ENCODE results near the gene KMO. TPM values are rescaled to one million over a fixed set of nuclear protein-coding genes. Genes with fewer than 3 reads are reported as not detected.

The KMO gene
- total RNA-seq, 1 donor from 2014 or later, result not detected

DNA sequence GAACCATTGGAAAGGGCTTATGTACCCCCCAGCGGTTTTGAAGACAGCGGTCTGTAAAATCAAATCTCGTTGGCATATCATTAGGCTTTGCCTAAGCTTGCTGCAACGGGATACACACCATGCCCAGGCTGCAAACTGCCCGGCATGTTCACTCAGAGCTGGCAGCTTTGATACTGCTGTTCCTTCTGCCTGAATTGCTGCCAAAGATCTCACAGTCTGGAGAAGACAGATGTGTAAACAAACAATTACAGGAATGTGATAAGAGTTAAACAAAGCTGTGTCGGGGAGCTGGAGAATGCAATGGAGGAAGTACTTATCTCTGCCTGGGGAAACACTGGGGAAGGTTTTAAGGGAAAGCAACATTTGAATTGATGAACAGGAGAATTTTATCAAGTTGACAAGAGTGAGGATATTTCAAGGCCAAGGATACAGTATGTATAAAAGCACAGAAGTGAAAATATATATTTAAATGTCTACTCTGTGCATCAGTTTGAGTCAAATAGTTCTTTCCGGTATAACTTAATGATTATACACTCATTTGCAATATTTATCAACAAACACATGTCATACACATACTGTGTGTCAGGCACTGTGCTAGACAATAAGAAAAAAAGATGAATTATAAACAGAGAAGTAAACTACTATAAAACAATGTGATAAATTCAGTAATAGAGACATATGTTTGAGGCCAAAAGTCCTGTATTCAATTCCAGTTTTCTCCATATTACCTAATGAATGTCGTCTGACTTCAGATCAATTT is 78.1 kb downstream of the KMO start:
- Mint-ChIP-seq H3K9me3 (no peaks in the 10 kb centered on the region), H3K27me3 (ENCODE audit: low read depth) (no peaks in the 10 kb centered on the region), H3K27ac (ENCODE audit: unreplicated experiment) (no peak overlapping the region), H3K4me3 (no peak overlapping the region), H3K4me1 (no peaks in the 10 kb centered on the region), H3K36me3 (ENCODE audit: low read depth) (no peaks in the 10 kb centered on the region)
- TF ChIP-seq, protein P1, sequence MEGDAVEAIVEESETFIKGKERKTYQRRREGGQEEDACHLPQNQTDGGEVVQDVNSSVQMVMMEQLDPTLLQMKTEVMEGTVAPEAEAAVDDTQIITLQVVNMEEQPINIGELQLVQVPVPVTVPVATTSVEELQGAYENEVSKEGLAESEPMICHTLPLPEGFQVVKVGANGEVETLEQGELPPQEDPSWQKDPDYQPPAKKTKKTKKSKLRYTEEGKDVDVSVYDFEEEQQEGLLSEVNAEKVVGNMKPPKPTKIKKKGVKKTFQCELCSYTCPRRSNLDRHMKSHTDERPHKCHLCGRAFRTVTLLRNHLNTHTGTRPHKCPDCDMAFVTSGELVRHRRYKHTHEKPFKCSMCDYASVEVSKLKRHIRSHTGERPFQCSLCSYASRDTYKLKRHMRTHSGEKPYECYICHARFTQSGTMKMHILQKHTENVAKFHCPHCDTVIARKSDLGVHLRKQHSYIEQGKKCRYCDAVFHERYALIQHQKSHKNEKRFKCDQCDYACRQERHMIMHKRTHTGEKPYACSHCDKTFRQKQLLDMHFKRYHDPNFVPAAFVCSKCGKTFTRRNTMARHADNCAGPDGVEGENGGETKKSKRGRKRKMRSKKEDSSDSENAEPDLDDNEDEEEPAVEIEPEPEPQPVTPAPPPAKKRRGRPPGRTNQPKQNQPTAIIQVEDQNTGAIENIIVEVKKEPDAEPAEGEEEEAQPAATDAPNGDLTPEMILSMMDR (conservative IDR thresholded peaks at IDR 0.05), result no peak
- no peak for DNase-seq (ENCODE audit: low read depth, low spot score)

DNA sequence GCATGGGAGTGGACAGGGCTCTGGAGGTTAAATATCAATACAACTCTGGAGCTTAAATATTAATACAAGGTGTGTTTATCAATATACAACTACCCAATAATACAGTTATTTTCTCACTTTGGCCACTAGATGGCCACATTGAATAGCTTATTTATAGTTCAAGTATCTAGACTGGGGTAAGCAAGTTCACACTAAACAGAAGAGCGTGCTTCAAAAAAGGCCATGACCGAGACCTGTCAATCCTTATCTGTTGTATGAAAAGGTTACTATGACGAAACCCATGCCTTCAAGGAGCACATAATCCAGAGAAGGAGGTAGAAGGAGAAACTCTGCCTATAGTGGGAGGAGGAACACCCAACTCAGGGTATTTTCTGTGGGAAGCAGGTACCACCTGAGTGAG is 78.9 kb downstream of the KMO start:
- Mint-ChIP-seq H3K4me1 (no peaks in the 10 kb centered on the region), H3K9me3 (no peaks in the 10 kb centered on the region), H3K4me3 (no peak overlapping the region), H3K27ac (ENCODE audit: unreplicated experiment) (no peak overlapping the region), H3K36me3 (ENCODE audit: low read depth) (no peaks in the 10 kb centered on the region), H3K27me3 (ENCODE audit: low read depth) (no peaks in the 10 kb centered on the region)
- TF ChIP-seq, protein P1 (conservative IDR thresholded peaks at IDR 0.05), result peak; percentile 80
- DNase-seq (ENCODE audit: low read depth, low spot score), result no peak

DNA sequence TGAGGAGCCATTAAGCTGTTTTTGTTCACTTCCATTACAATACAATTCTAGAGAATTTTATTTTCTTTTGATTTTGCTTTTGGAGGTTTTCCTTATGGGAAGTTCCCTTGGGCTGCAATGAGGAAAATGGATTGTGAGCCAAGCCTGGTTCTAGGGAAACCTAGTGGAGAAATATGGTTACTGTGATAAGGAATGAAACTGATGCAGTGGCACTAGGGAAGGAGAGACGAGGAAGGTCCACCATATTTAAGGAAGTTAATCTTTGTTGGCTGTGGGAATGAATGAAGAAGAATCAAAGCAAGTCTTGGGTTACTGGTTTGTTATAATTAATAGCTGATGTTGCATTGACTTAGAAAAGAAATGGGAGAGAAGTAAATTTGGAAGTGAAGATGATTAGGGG is 79.6 kb downstream of the KMO start:
- H3K9me3 Mint-ChIP-seq, result no peaks in the 10 kb centered on the region
- H3K27me3 Mint-ChIP-seq (ENCODE audit: low read depth), result no peaks in the 10 kb centered on the region
- no peaks in the 10 kb centered on the region for H3K4me1 Mint-ChIP-seq
- no peak for DNase-seq (ENCODE audit: low read depth, low spot score)
- no peak overlapping the region for H3K4me3 Mint-ChIP-seq
- no peak overlapping the region for H3K27ac Mint-ChIP-seq (ENCODE audit: unreplicated experiment)
- no peaks in the 10 kb centered on the region for H3K36me3 Mint-ChIP-seq (ENCODE audit: low read depth)
- TF ChIP-seq, protein P1 (conservative IDR thresholded peaks at IDR 0.05), result no peak

DNA sequence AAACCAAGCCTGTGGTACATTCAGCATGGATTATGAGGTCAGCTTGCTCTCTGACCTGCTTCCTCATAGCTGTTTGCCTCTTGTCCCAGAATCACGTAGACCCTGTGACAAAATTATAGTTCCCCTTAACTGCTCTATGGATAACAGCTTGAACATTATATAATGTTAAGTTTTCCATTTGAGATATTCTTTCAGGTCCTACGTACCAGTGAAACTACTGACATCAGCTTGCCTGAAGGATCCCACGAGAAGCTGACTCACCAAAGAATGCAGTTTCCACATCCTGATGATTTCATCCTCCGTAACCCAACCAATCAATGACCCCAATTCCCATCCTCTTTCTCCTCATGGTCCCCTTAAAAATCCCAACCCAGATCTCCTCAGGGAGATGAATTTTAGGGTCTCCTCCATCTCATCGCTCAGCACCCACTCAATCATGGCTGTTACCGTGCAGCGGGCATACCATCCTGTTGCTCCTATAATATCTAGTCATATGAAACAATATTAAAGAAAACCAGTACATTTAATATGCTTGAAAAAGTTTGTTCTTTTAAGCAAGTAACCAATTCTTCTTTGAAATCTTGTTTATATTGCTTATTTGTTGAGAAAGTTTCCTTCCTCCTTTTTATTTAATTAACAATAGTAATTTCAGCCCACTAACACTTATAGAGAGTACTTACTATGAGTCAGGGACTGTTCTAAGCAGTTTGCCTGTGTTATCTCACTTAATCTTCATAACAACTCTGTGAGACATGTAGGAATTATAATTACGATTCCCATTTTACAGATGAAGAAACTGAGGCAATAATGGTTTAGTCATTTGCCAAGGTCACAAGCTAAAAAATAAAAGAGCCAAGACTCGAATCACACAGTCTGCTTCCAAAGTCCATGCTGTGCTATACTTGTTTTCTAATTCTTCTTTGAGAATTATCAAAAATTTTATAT is 80.6 kb downstream of the KMO start:
- H3K36me3 Mint-ChIP-seq (ENCODE audit: low read depth), result no peaks in the 10 kb centered on the region
- H3K27me3 Mint-ChIP-seq (ENCODE audit: low read depth), result no peaks in the 10 kb centered on the region
- no peak overlapping the region for H3K4me3 Mint-ChIP-seq
- peak overlapping the region; percentile 85 for H3K27ac Mint-ChIP-seq (ENCODE audit: unreplicated experiment)
- DNase-seq (ENCODE audit: low read depth, low spot score), result no peak
- no peaks in the 10 kb centered on the region for H3K9me3 Mint-ChIP-seq
- TF ChIP-seq, protein P1 (conservative IDR thresholded peaks at IDR 0.05), result no peak
- H3K4me1 Mint-ChIP-seq, result no peaks in the 10 kb centered on the region

DNA sequence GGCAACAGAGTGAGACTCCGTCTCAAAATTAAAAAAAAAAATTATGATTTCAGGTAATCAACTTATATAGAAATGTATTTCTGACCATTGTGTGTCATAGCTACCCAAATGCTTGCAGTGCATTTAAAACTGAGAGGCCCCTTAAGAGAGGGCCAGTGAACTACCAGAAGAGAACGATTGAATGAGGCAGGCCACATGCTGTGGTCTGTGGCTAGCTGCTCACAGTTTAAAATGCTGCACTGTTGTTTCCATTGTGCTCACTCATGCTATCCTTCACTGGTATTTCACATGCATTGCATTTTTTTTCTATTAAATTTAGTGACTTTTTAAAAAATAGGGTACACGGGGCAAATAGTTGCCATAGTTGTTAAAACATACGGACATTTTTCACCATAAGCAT is 82.0 kb downstream of the KMO start:
- no peaks in the 10 kb centered on the region for H3K27me3 Mint-ChIP-seq (ENCODE audit: low read depth)
- H3K9me3 Mint-ChIP-seq, result no peaks in the 10 kb centered on the region
- H3K4me1 Mint-ChIP-seq, result no peaks in the 10 kb centered on the region
- TF ChIP-seq, protein P1 (conservative IDR thresholded peaks at IDR 0.05), result no peak
- DNase-seq (ENCODE audit: low read depth, low spot score), result no peak
- no peak overlapping the region for H3K4me3 Mint-ChIP-seq
- H3K27ac Mint-ChIP-seq (ENCODE audit: unreplicated experiment), result no peak overlapping the region
- H3K36me3 Mint-ChIP-seq (ENCODE audit: low read depth), result no peaks in the 10 kb centered on the region

Data from neural crest cell (in vitro differentiated cells).